K562 (cell line): Measurements from ENCODE around the gene CLUH. TPM values are rescaled to one million over a fixed set of nuclear protein-coding genes. Genes with fewer than 3 reads are reported as not detected.

Experiments
- ATAC-seq: fragments of 200-7000 bp; cut with Tn5 transposase; 3 replicates; pipeline ENCODE4 v1.9.1; 2020; ENCODE audit warnings: moderate library complexity
- BruUV-seq: library from RNA; stranded (reverse); fragments of 400-500 nt; replicated peaks from 2 replicates; lab custom pipeline; 2021; lab: Mats Ljungman, UMichigan
- CTCF ChIA-PET: fragments of 300-600 bp; formaldehyde crosslinking; extraction: SDS; loops from one replicate; lab custom pipeline; 2021; ENCODE audit warnings: low intra/inter-chr PET ratio; lab: Yijun Ruan, JAX
- POLR2A ChIA-PET: fragments of 300-600, 350-650 bp; sonication (Branson Sonifier 250); formaldehyde crosslinking; extraction: SDS; loops from one replicate; lab custom pipeline; 2021; ENCODE audit warnings: antibody characterized with exemption, inconsistent platforms; lab: Yijun Ruan, JAX
- DNase-seq, 4 experiments: peaks; one replicate each; pipeline versions ENCODE4 v3.0.0 to v3.0.0-alpha.2; 2011 to 2018; ENCODE audit warnings: low spot score in 3 of 4, mixed read lengths in 3 of 4; ENCODE audit errors: extremely low read depth in 1 of 4
- FAIRE-seq: peaks from 2 replicates; lab custom pipeline; 2011; peaks lifted over from hg19 to GRCh38; lab: Jason Lieb, UNC
- H2AFZ ChIP-seq: 2 replicates; pipeline ENCODE4 v1.6.0; 2011; ENCODE audit warnings: low read depth, low read length, control low read depth, inconsistent platforms
- H3K27ac ChIP-seq: fragments of 200-600 bp; 3 replicates; pipeline ENCODE4 v1.8.0; 2011; ENCODE audit warnings: low read depth, mild to moderate bottlenecking, control low read depth, inconsistent platforms, low read length, moderate library complexity, mixed read lengths; ENCODE audit errors: extremely low read depth
- H3K27me3 ChIP-seq, 2 experiments: fragments of 300-600 bp in 1 of 2; 2 replicates in 1 of 2; 3 replicates in 1 of 2; pipeline versions ENCODE4 v1.6.0 to v1.8.0; 2011; ENCODE audit warnings: inconsistent platforms in 2 of 2, low read length in 2 of 2, mild to moderate bottlenecking in 1 of 2, mixed read lengths in 1 of 2, moderate library complexity in 1 of 2; ENCODE audit not compliant: control insufficient read depth in 2 of 2, insufficient read depth in 2 of 2
- H3K36me3 ChIP-seq: fragments of 300-600 bp; 3 replicates; pipeline ENCODE4 v1.8.0; 2011; ENCODE audit warnings: mild to moderate bottlenecking, low read length, inconsistent platforms; ENCODE audit not compliant: control insufficient read depth, insufficient read depth
- H3K4me1 ChIP-seq, 2 experiments: fragments of 200-600 bp in 1 of 2; replicated peaks in 1 of 2; 2 replicates in 1 of 2; 3 replicates in 1 of 2; pipeline versions ENCODE4 v1.5.1 to v1.8.0; 2011; ENCODE audit warnings: inconsistent platforms in 2 of 2, low read length in 2 of 2, mild to moderate bottlenecking in 1 of 2, mixed read lengths in 1 of 2, moderate library complexity in 1 of 2; ENCODE audit not compliant: control insufficient read depth in 2 of 2, insufficient read depth in 2 of 2
- H3K4me2 ChIP-seq: 2 replicates; pipeline ENCODE4 v1.6.1; 2011; ENCODE audit warnings: low read length, control low read depth, inconsistent platforms, mixed read lengths; ENCODE audit not compliant: insufficient read depth
- H3K4me3 ChIP-seq: fragments of 200-600 bp; sonication (generic), shearing (Covaris generic); 2 replicates; pipeline ENCODE4 v1.5.1; 2016; ENCODE audit warnings: control low read depth, inconsistent platforms
- H3K79me2 ChIP-seq: fragments of 200-600 bp; 3 replicates; pipeline ENCODE4 v1.8.0; 2011; ENCODE audit warnings: low read length, inconsistent platforms; ENCODE audit not compliant: control insufficient read depth, insufficient read depth
- H3K9ac ChIP-seq, 2 experiments: 2 replicates each; pipeline versions ENCODE4 v1.6.0 to v1.6.1; 2011; ENCODE audit warnings: low read depth in 2 of 2, low read length in 2 of 2, control low read depth in 1 of 2, inconsistent platforms in 1 of 2, mild to moderate bottlenecking in 1 of 2, mixed read lengths in 1 of 2; ENCODE audit not compliant: insufficient read depth in 1 of 2
- H3K9me1 ChIP-seq: one replicate; pipeline ENCODE4 v1.6.0; 2011; ENCODE audit warnings: inconsistent platforms, mild to moderate bottlenecking, low read length, moderate library complexity; ENCODE audit not compliant: control insufficient read depth, insufficient read depth
- H3K9me3 ChIP-seq: replicated peaks from 2 replicates; pipeline ENCODE4 v1.5.1; 2011; ENCODE audit warnings: low read depth, low read length, inconsistent platforms; ENCODE audit not compliant: control insufficient read depth, insufficient read depth
- H4K20me1 ChIP-seq: replicated peaks from 2 replicates; pipeline ENCODE4 v1.6.1; 2011; ENCODE audit warnings: low read length, inconsistent platforms, mixed read lengths; ENCODE audit not compliant: control insufficient read depth, insufficient read depth
- NR1H2 ChIP-seq: sonication (generic); formaldehyde crosslinking; IDR thresholded peaks from 2 replicates; pipeline ENCODE4 v1.4.0; 2020; ENCODE audit warnings: mild to moderate bottlenecking, missing genetic modification reagents
- POLR2AphosphoS2 ChIP-seq: IDR thresholded peaks from 2 replicates; pipeline ENCODE4 v1.6.1; 2012; ENCODE audit warnings: low read length, improper control_type of control experiment
- RBM25 ChIP-seq: fragments of 200-400 bp; formaldehyde crosslinking; IDR thresholded peaks from 2 replicates; pipeline ENCODE4 v1.6.1; 2018; ENCODE audit warnings: low read length, low read depth, moderate library complexity; ENCODE audit not compliant: severe bottlenecking
- SAP30 ChIP-seq: fragments of 200-600 bp; sonication (generic); IDR thresholded peaks from 2 replicates; pipeline ENCODE4 v1.6.1; 2012; ENCODE audit warnings: borderline replicate concordance, low read depth, mild to moderate bottlenecking, moderate library complexity, low read length, control low read depth, inconsistent platforms; ENCODE audit not compliant: insufficient read depth, poor library complexity, severe bottlenecking
- ZFP36 ChIP-seq: fragments of 150-350 bp; IDR thresholded peaks from 2 replicates; pipeline ENCODE4 v1.6.1; 2018; ENCODE audit warnings: low read length, low read depth; ENCODE audit not compliant: partially characterized antibody
- WGBS: fragments of 100-300 bp; shearing (Covaris generic); methylation state at CpG from one replicate; pipeline ENCODE4 v1.1.6; 2016; ENCODE audit warnings: low coverage, mixed read lengths; ENCODE audit not compliant: insufficient coverage; ENCODE audit errors: missing lambda C conversion rate; 5-methylcytosine and 5-hydroxymethylcytosine counted together
- in situ Hi-C: fragments of 300-500 bp; cut with MboI; formaldehyde crosslinking; loops from 4 replicates; pipeline ENCODE4 v1.15.0; 2018; ENCODE audit warnings: inconsistent platforms, mixed read lengths
- intact Hi-C: fragments of 100-400 bp; cut with micrococcal nuclease; formaldehyde crosslinking; loops from 2 replicates; pipeline ENCODE4 v1.14.2; 2022
- polyA plus RNA-seq, 8 experiments: library from polyadenylated mRNA; depleted of rRNA in 4 of 8; stranded (reverse) in 5 of 8; unstranded in 3 of 8; fragments of >200 nt; fragmentation: Nextera tagmentation in 2 of 8; fragmentation: Illumina TruSeq in 1 of 8; extraction: Ambion mirVana in 2 of 8; extraction: Trizol in 1 of 8; gene quantifications; 2 replicates each; pipeline versions ENCODE4 v1.2.1 to v1.2.3, GENCODE V29; 2011 to 2014; ENCODE audit warnings: inconsistent platforms in 1 of 8, missing spikeins in 1 of 8
- total RNA-seq, 7 experiments: library from RNA; depleted of rRNA in 6 of 7; stranded (reverse); fragments of >200 nt in 6 of 7; fragmentation: Illumina TruSeq in 2 of 7; extraction: Trizol in 2 of 7; gene quantifications; 2 replicates each; pipeline versions ENCODE4 v1.2.1 to v1.2.3, GENCODE V29; 2011 to 2021; ENCODE audit warnings: low replicate concordance in 1 of 7

The CLUH gene
- total and polyA plus RNA-seq, 9 of the 15 experiments (the other 6 are each of a cell fraction or from before 2014, with no cell fraction given): 0.21 to 140 (median 33.2) TPM

- H3K4me2 ChIP-seq: no peak overlapping the region
- H3K27me3 ChIP-seq: peaks cover 0 to 38% of the 10 kb centered on the region in 2 experiments; a peak in 3 of 5 replicates
- H3K36me3 ChIP-seq: no peaks in the 10 kb centered on the region
- TF ChIP-seq NR1H2 (CRISPR knock-in tag): no peak
- TF ChIP-seq ZFP36: peak; percentile 17
- no peak for TF ChIP-seq POLR2AphosphoS2
- TF ChIP-seq SAP30: no peak
- TF ChIP-seq RBM25: peak; percentile 67
- no peaks in the 10 kb centered on the region for H3K9me3 ChIP-seq
- no peak overlapping the region for H3K9ac ChIP-seq
- in situ Hi-C loops (no loop called here), intact Hi-C loops (no loop called here)
- FAIRE-seq: no peak
- WGBS: 7% methylated on average over 10 of the region's 10 CpGs
- no peaks in the 10 kb centered on the region; a peak in 1 of 5 replicates for H3K4me1 ChIP-seq
- H4K20me1 ChIP-seq: 0 out of 2 replicates have a peak, but pooled peaks cover 4% of the 10 kb centered on the region
- H3K79me2 ChIP-seq: no peaks in the 10 kb centered on the region
- no peak for DNase-seq
- no peak overlapping the region for H3K27ac ChIP-seq
- BruUV-seq: no TSS peak
- POLR2A ChIA-PET: no interaction called here
- H3K9me1 ChIP-seq: no peaks in the 10 kb centered on the region
- H3K4me3 ChIP-seq: no peak overlapping the region
- no peak overlapping the region for H2AFZ ChIP-seq
- no peak for ATAC-seq
- CTCF ChIA-PET: no interaction called here
Observed at GRCh38 chr17:2731807-2732206, 20.2 kb upstream of the CLUH start.
